ENCODE data around the gene ADD2.

Gene ADD2

DNA sequence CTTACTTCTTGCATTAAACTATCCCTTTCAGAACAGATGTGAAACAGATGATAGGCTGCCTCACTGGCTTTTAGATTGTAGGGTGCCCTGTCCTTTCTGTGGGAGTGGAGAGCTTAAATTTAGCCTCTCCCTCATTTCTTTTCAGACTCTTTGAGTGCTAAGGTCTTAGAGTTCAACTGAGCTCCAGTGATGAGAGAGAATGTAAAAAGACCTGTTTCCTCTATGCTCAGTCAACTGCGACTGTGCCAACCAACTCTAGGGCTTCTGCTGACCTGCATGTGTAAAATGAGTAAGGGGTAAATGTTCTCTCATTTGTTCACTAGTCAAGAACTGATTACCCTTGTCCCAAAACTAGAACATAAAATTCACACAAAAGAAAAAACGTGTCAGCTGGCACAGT, 109.5 kb downstream of the ADD2 start:
- TF ChIP-seq GATA2 (IDR thresholded peaks at IDR 0.05; ENCODE audit: low read depth, low read length) (no peak), GATA3 (IDR thresholded peaks at IDR 0.05; ENCODE audit: low read depth, low read length) (no peak)

GRCh38 chr2:70657246-70657645, 110.8 kb downstream of the ADD2 start:
- TF ChIP-seq GATA3 (IDR thresholded peaks at IDR 0.05; ENCODE audit: low read depth, low read length) (no peak), GATA2 (IDR thresholded peaks at IDR 0.05; ENCODE audit: low read depth, low read length) (no peak)

GRCh38 chr2:70656421-70657010, 111.5 kb downstream of the ADD2 start:
- TF ChIP-seq GATA3 (IDR thresholded peaks at IDR 0.05; ENCODE audit: low read depth, low read length) (no peak), GATA2 (IDR thresholded peaks at IDR 0.05; ENCODE audit: low read depth, low read length) (no peak)

- no peak for TF ChIP-seq GATA3 (IDR thresholded peaks at IDR 0.05; ENCODE audit: low read depth, low read length)
- no peak for TF ChIP-seq GATA2 (IDR thresholded peaks at IDR 0.05; ENCODE audit: low read depth, low read length)
Observed at GRCh38 chr2:70655786-70656185, 112.2 kb downstream of the ADD2 start.

GRCh38 chr2:70651727-70652126, 116.3 kb downstream of the ADD2 start:
- TF ChIP-seq GATA2 (IDR thresholded peaks at IDR 0.05; ENCODE audit: low read depth, low read length) (no peak), GATA3 (IDR thresholded peaks at IDR 0.05; ENCODE audit: low read depth, low read length) (no peak)

DNA sequence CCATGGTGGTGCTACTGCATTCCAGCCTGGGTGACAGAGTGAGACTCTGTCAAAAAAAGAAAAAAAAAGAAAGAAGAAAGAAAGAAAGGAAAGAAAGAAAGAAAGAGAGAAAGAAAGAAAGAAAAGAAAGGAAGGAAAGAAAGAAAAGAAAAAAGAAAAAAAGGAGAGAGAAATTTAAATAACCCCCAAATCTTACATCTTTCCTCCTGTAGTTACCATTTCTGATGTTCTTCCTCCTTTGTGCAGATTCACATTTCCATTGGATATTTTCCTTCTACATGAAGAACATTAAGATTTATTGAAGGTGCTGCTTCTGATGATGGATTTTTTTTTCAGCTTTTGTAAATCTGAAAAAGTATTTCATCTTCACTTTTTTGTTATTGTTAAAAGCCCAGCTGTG, 117.0 kb downstream of the ADD2 start:
- TF ChIP-seq GATA2 (IDR thresholded peaks at IDR 0.05; ENCODE audit: low read depth, low read length) (no peak), GATA3 (IDR thresholded peaks at IDR 0.05; ENCODE audit: low read depth, low read length) (no peak)

GRCh38 chr2:70648961-70649360, 119.0 kb downstream of the ADD2 start:
- TF ChIP-seq GATA2 (IDR thresholded peaks at IDR 0.05; ENCODE audit: low read depth, low read length) (no peak), GATA3 (IDR thresholded peaks at IDR 0.05; ENCODE audit: low read depth, low read length) (no peak)

- TF ChIP-seq GATA3 (IDR thresholded peaks at IDR 0.05; ENCODE audit: low read depth, low read length) (no peak), GATA2 (IDR thresholded peaks at IDR 0.05; ENCODE audit: low read depth, low read length) (no peak)
Observed at GRCh38 chr2:70647873-70648481, 120.0 kb downstream of the ADD2 start.

- TF ChIP-seq GATA2 (IDR thresholded peaks at IDR 0.05; ENCODE audit: low read depth, low read length), result no peak
- no peak for TF ChIP-seq GATA3 (IDR thresholded peaks at IDR 0.05; ENCODE audit: low read depth, low read length)
Observed at GRCh38 chr2:70646420-70646818, 121.6 kb downstream of the ADD2 start.

DNA sequence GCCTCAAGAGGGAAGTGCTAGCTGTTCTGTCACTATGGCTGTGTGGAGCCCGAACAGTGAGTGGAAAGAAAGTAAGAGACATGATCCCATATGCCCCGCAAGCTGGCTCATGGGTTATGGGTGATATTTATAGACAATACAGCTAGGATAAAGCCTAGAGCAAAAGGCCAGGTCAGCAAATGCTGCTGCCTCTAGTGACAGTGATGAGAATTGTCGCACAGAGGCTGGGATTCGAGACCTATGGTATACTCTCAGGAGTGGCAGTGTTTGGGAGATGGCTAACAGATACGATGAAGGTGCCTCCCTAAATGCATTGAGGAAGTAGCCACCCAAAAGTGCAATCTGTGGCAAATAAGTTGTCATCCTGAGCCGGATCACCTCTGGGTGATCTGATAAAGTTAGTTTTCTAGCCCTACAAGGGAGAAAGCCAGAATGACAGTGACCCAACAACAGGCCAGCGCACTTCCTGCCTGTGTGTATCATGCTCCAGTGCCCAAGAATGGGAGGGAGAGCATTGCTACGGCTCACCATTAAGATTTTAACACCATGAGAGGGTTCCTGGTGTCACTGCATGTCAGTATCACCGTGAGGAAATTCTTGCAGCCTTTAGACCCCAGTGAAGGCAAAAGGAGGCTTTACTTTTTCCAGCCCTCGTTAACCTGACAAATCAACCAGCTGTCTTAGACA, 122.1 kb downstream of the ADD2 start:
- no peak for TF ChIP-seq GATA2 (IDR thresholded peaks at IDR 0.05; ENCODE audit: low read depth, low read length)
- TF ChIP-seq GATA3 (IDR thresholded peaks at IDR 0.05; ENCODE audit: low read depth, low read length), result no peak

DNA sequence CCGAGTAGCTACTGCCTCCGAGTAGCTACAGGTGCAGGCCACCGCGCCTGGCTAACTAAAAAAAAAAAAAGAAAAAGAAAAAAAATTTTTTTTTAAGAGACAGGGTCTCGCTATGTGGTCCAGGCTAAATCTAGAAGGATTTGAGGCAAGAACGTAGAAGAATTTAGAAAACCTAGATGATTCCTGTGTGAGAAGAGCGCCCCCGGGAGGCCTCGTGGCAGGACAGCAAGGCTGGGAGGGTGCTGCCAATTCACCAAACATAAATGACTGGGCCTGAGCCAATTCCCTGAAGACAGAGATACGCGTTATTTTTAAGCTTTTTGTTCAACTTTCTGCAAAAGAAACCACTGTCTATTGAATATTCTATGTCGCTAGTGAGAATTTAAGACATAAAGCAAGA, 124.3 kb downstream of the ADD2 start:
- TF ChIP-seq GATA2 (IDR thresholded peaks at IDR 0.05; ENCODE audit: low read depth, low read length) (no peak), GATA3 (IDR thresholded peaks at IDR 0.05; ENCODE audit: low read depth, low read length) (no peak)

DNA sequence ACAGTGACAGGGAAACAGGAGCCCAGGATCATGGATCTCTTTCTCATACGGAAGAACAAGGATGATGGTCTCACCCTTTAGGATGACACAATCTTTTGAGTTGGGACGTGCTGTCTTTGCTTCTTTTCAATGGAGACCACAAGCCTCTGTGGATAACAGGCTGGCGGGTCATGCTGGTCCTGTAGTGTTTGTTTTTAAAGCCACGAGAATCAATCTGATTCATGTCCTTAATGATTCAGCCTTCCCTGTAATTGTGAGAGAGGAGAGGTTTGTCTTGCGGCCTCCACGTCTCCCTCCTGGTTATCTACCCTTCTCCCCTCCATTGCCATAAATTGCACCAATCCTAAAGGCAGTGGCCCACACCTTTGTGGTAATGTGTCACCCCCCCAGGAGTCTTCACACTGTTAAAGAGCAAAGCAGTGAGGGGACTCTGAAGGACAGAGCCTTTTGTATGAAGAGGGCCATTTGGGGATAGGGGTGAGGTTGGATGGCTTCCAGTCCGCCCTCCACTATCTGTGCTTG, 126.7 kb downstream of the ADD2 start:
- TF ChIP-seq GATA2 (IDR thresholded peaks at IDR 0.05; ENCODE audit: low read depth, low read length), result no peak
- no peak for TF ChIP-seq GATA3 (IDR thresholded peaks at IDR 0.05; ENCODE audit: low read depth, low read length)

DNA sequence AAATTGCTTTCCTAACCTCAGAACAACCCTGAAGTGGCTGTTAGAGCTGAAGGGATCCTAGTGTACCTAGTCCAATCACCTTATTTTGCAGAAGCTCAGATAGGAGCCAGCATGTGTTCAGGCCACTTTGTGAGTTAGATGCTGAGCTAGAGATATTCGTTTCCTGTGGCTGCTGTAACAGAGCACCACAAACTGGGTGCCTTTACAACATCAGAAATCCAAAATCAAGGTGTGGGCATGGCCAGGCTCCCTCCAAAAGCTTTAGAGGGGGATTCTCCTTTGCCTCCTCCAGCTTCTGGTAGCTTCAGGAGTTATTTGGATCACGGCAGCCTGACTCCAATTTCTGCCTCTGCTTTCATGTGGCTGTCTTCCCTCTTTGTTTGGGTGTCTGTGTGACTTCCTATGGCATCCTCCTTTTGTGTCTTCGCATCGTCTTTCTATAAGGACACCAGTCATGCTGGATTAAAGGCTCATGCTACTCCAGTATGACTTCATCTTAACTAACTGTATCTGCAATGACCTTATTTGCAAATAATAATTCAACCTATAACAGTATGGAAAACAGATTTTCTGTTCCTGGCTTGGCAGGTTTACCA, 128.1 kb downstream of the ADD2 start:
- TF ChIP-seq GATA2 (IDR thresholded peaks at IDR 0.05; ENCODE audit: low read depth, low read length) (no peak), GATA3 (IDR thresholded peaks at IDR 0.05; ENCODE audit: low read depth, low read length) (no peak)

- TF ChIP-seq GATA2 (IDR thresholded peaks at IDR 0.05; ENCODE audit: low read depth, low read length) (no peak), GATA3 (IDR thresholded peaks at IDR 0.05; ENCODE audit: low read depth, low read length) (no peak)
Observed at GRCh38 chr2:70638561-70638960, 129.4 kb downstream of the ADD2 start.
